GM12878 (cell line): ENCODE measurements around the gene ZNF79.

Experiments
- CTCF ChIP-seq, 3 experiments: IDR thresholded peaks in 2 of 3; conservative IDR thresholded peaks in 1 of 3; 2 replicates each; pipeline ENCODE4 v1.5.1; 2011; ENCODE audit warnings: low read depth in 3 of 3, low read length in 3 of 3, mild to moderate bottlenecking in 3 of 3, control low read depth in 2 of 3, moderate library complexity in 2 of 3, inconsistent platforms in 1 of 3, mixed read lengths in 1 of 3; ENCODE audit not compliant: control insufficient read depth in 2 of 3, insufficient read depth in 1 of 3; ENCODE audit errors: extremely low read depth in 1 of 3
- MAX ChIP-seq: IDR thresholded peaks from 2 replicates; pipeline ENCODE4 v1.6.1; 2012; ENCODE audit warnings: low read depth, low read length, improper control_type of control experiment
- ZNF24 ChIP-seq: fragments of 450-650 bp; IDR thresholded peaks from 2 replicates; pipeline ENCODE4 v1.6.1; 2017; ENCODE audit warnings: antibody characterized with exemption, mild to moderate bottlenecking

- TF ChIP-seq CTCF (IDR thresholded peaks at IDR 0.05 in 2 of 3, conservative IDR thresholded peaks at IDR 0.05 in 1 of 3; ENCODE audit: control insufficient read depth in 2 of 3, extremely low read depth in 1 of 3, insufficient read depth in 1 of 3, low read depth in 3 of 3, low read length in 3 of 3) = no peak
- TF ChIP-seq MAX = no peak
- TF ChIP-seq ZNF24 = no peak
Measured at GRCh38 chr9:127451858-127452656, 27.9 kb downstream of the ZNF79 start.
